Suppressor macrophage treated with lipopolysaccharide for 4 hours (primary cell): ENCODE data around the gene HAND2.

Source experiments
- DNase-seq: peaks from one replicate; pipeline ENCODE4 v3.0.0-alpha.2; 2020

HAND2 gene

DNA sequence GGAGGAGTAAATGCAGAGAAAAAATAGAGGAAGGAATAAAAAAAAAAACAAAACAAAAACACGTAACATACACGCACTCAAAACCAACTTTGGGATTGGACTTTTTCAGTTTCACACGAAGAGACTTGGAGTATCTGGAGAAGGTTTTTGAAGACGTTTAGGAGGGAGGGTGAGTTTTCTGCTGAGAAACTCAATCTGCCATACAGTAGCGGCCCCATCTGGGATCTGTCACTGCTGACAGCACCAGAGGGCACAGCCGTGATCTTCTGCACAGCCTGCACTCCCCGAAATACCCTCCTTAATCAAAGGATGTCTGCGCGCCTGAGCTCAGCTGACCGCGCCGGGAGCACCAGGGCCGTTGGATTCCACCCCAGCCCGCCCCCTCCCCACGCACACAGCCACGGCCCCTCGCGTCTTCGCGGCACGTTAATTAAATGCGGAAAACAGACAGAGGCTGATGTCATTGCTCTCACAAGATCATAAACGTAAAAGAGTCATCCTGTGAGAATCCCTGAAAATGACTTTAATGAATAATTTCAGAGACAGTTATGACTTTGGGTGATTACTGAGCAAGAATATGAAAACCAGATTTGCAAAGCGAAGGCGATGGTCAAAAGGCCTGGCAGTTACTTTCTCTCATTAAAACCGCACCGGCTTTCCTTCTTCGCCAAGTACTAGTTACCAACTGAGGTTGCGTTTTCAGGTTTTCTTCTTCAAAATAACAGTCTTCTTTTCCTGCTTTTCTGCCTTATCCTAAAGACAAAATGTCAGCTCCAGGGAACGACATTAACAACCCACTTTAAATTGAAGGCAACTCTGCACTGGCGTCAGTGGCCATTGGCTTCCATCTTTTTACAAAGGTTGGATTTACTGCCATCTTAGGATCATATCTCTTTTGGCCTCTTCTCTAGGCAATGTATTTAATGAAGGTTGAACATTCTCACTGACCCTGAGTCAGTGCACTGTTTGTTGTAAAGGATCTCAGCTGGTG, 10.6 kb downstream of the HAND2 start:
- no peak for DNase-seq

DNA sequence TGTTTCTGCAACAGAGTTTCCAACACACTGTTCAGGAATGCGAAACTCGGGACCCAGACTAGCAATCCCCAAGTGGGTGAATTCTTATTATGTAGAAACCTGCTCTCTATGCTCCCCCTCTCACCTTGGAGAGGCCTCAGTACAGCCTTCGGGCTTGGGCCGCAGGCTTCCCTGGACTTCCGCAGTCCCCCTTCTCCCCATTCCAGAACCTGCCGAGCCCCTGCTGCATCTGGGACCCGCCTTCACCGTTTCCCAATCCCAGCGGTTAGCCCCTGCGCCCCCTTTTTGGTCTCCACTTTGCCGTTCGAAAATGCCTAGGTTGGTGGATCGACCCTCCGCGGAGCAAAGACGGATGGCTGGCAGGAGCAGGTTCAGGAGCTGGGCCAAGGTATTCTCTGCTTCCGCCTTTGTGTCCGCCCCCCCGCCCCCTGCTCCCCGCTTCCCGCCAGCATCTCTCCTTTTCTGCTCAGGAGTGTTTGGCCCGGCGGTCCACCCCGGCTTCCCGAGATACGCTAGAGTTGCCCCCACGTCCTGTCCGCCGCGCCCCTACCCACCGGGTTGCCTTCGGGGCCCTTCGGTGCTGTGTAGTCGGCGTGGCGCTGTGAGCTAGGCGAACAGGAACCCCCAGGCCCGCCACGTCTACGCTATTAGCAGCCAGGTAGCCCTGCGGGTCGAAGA, 11.5 kb downstream of the HAND2 start:
- no peak for DNase-seq

DNA sequence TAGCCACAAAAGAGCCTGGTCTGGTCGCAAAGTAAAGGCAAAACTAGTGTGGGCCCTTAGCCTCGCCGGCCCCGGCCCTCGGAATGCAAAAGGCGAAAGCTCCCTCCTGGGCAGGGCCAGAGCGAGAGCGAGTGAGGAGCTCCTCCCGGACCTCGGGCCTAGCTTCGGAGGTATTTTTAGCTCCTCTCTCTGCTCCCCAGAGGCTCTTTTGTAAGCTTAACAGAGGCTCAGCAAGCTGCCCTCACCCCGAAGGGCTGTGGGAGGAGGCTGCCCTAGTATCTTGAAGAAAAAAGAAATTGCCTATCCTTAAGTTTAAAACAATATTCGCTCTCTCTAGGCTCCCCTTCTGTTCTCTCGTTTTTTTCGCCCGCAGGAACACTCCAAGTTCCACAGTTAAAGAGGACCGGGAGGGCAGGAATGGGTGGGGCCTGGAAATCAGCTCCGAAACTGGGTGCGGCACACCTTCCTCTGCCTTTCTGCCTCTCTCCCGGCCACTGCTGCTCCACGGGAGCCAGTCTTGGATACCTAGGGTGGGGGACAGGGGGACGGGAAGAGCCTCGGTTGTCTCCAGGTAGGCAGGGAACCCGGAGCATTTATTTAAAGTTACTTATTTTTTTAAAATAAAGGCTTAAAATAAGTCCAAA, 12.1 kb downstream of the HAND2 start:
- no peak for DNase-seq

DNA sequence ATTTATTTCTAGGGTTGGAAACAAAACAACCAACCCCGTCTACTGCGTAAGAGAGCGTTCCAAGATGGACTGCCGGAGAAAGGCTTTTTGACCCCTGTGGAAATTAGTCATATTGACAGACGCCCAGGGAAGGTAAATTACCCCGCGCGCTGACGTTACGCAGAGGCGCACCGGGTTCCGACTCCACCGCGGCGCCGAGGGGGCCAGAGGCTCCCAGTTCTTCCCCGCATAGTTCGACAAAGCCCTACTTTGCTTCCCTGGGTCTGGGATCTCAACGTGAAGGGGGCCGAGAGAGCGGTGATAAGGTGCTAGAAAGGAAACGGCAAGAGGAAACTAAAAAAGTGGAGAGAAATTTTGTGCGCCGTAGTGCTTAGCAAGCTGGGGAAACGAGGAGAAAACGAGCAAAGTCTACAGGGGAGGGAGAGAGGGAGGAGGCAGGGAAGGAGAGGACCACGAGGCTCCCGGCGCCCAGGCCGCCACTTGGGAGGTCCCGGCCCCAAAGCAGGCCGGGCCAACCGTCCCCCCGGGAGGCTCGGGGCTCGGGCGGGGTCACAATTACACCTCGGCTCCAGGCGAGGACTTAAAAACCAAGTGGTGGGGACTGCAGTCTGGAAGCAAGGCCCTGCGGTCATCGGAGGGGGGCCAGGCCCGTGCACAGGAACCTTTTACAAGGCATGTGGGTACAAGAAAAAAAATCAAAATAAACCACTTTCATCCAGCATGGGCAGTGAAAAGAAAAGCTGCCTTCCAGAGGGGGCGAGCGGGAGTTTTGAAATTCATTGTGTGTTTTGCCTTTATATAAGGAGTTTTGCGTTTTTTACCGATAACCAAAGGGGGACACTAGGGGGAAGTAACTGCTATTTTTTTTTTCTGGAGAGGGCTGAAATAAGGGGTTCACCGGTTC, 13.2 kb downstream of the HAND2 start:
- DNase-seq: no peak

DNA sequence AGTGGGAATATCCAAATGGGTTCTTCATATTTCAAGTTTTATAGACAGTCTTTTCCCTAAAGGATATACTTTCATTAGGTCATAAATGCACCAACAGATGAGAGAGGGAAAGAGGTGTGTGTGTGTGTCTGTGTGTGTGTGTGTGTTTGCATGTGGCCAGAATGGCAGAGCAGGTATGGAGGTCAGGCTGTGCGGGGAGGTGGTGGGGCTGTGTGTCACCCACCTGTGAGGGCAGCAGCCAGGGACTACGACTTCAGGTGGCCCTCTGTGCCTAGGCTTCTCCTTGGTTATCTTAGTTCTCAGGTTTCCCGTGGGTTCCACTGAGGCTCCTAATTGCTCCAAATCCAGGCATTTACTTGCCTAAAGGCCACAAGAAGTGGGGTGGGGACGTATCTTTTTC, 14.6 kb downstream of the HAND2 start:
- DNase-seq: no peak

DNA sequence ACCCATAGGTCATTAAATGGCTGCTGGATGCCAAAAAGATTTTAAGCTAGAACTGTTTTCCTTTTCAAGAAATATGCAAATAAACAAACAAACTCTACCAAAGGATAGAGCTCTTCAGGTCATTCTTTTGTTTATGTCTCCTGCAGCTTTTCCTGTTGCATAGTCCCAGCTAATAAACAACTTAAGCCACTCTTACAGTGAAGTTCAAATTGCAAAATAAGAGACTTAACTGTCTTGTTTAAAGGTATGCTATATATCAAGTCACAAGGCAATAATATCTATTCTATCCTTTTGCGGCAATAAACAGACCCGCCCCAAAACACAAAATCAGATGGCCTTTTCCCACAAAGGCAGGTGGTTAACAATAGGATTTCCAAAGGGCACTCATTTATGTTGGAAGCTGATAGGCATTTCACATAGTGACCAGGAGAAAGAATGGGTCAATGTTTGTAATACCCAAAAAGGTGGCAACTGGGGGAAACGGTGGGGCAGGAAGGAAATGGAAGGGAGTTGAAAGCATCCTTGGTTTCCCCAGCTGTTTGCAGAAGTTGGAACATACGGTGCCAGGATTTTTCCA, 15.3 kb downstream of the HAND2 start:
- DNase-seq: no peak

DNA sequence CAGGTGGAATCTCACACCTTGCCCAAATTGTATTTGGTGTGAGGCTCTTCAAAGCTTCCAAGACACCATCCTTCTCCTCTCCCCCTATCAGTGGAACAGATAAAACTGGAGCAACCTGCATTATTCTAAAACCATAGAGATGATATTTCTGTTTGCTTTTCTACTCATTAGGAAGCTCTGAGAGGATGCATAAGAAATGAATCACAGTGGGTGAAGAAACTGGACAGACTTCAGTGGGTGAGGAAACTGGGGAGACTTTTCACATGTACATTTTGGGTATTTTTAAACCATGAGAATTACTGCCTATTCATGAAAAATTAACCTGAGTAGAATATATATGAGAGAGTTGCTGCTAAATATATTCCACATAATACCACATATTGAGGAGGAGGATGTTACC, 16.4 kb downstream of the HAND2 start:
- no peak for DNase-seq

DNA sequence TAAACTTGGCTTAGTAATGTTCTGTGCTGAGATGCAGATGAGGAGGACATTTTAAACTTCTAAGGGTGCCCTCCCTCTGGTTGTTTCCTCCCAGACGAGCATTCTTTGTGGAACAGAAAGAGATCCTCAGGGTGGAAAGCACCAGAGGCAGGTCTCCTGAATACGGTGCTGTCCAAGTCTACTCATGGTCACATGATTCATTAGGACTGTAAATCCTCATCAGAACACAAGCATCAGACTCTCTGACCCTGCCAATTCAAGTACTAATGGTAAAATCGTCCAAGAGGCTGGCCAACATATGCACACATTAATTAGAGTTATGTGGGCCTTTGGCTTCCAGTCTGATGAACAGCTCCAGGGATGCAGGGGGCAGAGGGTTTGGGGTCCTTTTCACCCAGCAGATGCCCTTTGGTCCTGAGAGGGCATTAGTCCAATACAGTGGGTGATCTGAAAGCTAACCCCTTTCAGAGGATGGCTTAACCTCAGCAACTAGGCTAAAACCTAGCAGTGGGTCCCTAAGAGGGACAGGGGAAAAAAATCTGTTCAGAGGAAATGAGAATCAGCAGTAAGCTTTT, 18.2 kb downstream of the HAND2 start:
- DNase-seq: no peak

DNA sequence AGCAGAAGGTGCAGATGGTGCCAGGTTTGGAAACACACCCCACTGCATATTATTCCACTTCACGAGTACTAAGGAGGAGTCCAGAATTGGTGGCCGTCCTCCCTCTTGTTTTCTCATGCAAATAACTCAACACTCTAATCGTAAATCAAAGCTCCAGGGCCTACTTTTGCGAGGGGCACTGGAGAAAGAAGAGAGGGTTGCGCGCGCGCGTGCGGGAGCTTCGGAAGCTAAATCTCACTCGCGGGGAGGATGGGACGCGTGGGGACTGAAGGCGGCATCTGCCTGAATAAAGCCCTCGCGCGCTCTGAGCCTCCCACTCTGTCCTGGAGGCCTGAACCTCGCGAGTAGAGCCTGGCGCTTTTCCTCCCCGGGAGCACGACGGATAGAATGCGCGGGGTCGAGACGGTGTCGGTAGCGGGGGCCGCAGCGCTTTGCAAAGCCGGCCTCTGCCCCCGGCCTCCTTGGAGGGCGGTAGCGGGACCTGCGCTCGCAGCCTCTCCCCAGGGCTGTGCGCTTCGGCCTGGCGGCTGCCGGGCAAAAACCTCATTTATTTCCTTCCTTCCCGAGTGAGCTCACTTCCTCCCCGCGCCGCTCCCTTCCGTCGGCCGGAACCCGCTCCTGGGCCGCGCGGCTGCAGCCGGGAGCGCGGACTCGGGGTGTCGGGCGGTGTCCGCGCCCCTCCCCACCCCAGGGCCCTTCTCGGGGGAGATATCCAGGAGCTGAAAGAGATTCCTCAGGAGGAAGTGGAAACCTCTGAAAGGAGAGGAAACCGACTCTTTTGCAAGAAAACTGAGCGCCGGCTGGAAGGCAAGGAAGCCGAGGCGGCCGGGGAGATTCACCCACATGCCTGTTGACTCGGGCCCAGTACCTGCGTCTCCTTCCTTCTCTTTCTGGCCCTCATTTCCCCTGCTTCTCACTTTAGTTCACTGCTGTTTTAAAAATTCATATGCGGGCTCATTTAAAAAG, 20.7 kb downstream of the HAND2 start:
- peak; percentile 30 for DNase-seq

DNA sequence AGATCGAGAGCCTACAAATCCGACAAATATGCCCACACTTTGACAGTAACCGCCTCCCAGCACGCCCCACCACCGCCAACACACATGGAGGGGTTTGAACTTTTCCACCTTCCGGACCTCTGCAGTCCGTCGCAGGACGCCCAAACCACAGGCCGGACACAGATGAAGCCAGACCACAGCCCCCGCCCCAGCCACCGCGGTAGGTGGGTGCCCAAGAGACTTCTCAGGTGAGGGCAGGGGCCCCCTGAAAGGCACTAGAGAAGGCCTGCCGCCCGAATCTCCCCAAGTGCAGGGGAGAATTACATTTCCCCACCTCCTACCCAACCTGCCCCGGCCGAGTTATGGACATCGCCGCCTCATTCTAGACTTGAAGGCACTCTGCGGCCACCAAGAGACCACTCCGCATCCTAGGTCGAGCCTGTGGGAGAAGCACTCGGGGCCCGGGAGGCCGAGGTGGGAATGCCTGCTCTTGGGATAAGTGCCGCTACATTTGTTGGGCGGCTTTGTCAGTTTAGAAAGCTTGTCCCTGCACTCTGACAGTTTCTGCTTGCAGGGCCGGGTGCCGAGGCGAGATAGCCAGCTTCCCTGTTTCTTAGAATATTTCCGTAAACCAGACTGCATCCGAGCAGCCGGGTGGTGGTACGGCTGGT, 21.5 kb downstream of the HAND2 start:
- DNase-seq: no peak

DNA sequence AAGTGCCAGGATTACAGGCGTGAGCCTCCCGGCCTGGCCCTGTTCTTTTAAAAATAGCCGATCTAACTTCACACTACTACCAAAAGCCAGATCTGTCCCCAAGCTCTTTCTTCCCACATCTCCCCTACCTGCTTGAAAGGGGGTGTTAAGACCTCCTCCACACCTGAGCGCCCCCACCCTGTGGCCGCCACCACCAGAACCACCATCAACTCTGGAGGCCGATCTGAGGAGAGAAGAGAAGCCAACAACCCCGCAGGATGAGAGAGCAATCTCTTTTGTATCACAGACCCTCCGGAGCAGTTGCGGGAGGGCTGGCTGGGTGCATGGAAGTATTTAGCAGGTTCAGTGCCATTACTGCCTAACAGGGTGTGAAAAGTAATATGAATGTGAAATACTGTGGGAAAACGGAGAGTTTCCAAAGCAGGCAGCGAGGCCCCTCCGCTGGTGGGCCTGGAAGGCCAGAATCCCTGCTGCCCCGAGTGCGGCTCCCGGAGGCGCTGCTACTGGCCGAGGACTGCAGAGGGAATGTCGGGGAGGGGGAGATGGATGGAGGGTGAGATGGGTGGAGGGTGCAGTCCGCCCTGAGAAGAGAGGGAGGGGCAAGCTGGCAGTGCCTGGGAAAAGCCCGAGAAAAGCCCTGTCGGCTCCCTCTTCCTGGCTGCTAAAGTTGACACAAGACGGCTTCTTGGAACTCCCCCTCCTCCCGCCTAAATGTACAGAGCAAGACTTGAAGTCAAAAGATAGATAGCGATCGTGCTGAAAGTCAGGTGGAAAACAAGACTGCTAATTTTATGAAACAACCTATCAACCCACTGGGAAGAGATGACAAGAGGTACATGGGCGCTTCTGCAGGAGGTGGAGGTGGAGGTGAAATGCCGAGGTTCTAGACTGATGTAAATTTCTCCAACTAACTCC, 22.3 kb downstream of the HAND2 start:
- DNase-seq: no peak

DNA sequence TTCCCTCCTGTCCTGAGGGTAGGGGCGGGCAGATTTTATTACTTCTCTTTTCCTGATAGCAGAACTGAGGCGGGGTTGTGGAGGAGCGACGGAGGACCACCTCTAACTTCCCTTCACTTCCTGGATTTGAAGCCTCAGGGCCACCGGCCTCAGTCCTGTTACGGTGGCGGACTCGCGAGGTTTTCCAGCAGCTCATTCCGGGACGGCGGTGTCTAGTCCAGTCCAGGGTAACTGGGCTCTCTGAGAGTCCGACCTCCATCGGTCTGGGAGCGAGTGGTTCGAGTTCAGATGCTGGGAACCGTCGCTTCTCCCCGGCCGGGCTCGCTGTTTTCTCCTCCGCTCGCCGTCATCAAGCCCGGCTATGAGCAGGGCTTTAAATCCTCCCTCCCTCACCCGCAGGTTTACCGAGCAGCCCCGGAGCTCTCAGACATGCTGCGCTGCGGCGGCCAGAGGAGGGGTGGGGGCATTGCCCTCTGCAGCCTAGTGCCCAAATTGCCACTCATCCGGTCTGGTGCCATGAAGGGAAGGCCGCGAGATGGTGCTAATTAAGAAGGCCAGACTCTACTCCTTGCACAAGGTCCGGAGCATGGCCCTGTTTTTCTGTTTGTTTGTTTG, 23.3 kb downstream of the HAND2 start:
- DNase-seq: no peak

DNA sequence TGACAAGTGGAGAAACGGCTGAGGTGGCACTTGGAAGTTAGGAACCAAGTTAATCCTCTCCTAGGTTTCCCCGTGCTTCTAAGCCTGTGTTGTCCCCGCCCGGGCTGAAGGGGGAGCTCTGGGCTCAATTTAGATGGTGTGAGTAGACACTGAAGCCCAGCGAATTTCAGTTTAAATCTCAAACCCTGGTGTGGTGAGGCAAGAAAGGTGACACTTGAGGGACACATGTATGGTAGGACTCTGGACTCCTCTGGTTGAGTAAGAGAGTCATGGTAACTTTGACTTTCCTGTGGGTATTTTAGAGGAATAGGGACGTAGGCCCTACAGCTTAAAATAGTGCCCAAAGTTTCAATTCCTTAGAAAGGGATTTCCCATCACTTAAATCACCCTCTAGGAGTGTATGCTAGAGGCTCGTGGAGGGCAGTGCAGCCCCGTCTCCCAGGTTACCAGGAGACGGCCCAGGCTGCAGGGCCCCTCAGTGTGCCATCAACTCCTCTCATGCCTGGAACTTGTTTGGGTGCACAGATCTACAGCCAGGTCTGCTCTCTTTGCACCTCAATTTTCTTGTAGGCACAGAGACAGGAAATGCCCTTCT, 24.0 kb downstream of the HAND2 start:
- peak; percentile 74 for DNase-seq

DNA sequence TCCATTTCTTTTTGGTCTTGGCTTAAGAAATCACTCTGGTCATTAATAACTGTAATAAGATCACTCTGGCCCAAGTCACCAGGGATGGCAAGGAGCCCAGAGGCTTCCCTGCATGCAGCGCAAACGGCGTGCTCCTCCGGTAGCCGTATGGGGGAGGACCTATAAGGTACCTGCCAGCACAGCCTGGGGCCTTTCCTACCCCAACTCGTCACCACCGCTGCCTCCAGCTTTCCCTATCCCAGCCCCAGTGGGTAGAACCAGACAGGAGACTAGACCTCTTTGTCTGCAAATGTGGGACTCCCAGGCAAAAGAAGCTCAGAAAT, 25.9 kb downstream of the HAND2 start:
- no peak for DNase-seq

DNA sequence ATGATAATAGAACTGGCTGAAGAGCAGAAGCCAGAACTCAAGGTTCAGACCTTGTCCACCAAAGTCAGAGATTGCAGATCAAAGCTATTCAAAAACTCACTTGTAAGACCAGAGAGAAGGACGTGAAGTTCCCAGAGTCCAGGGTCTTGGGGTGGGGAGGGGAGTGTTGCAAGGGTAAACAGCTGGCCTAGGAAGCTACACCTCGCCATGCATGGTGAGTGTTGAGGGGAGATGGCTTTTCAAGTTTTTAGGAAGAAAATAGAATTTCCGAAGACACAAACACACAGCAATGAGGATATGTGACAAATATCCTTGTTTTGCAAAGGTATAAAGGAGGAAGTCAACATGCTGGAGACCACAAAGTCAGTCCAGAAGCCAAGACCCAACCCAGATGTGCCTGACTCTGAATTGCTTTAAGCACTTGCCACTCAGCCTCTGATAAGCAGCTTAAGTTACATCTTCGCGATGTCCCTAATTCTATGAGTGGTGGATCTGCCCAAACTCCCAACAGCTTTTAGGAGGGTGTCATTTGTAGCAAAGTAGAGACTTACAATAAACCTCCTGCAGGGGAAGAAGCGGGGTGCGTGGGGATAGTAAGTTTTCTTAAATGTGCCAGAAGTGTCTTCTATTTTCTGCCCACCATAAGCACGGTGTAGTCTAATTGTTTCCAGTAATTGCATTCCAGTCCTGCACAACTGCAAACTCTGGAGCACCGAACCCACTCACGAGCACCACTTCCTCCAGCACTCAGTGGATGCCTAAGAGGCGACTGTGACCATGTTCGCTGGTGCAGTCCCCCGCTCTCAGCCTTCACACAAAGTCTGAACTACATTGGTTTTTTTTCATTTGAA, 26.5 kb downstream of the HAND2 start:
- no peak for DNase-seq

DNA sequence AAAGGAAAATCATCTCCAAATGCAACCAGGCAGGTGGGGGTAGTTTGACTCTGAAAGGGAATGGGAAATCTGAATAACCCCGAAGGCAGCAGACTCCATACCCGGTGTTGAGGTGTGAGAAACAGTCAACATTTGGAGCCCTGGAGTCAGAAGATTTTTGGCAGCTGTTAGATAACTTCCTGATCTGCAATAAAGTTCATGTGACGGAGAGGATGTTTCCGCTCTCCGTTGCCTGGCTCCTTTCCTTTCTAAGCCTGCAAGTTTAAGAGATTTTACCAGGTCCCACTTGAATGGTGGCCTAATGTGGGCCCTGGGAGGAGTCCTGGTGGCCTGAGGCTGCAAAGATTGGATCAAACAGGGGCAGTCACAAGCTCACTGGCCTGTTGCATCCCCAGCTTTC, 27.7 kb downstream of the HAND2 start:
- DNase-seq: no peak

DNA sequence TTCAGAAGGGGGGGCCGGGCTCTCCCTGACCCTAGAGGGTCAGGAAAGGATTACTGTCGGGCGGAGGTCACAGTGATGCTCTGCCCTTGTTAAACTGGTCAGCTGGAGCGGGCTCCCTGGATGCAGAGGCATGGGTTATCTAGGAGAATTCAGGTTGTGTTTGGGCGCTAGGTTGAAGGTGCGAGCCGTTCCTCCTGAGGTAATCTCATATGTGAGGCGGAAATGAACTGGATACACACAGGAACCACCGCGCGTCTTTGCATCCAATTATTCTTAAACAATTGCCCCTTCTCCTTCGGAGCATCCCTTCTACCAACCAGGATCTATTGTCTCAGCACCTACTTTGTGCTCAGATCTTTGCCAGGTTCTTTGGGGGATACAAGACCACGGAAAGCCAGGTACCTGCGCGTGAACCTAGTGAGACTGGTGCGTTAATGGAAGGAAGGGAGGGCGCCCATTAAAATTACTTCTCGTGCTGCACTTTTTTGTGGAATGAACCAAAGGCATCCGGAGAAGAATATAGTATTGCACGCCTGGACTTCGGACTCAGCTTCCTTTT, 28.4 kb downstream of the HAND2 start:
- DNase-seq: no peak
